Inflammatory macrophage (primary cell): ENCODE results near the gene GIMAP1.

Source experiments
- DNase-seq, 2 donors: peaks; one replicate each; pipeline ENCODE4 v3.0.0-alpha.2; 2020 to 2022

The GIMAP1 gene

GRCh38 chr7:150748376-150748775 lies 32.0 kb downstream of the GIMAP1 start:
- DNase-seq: peak in 1 of 2 donors; percentile 19

- DNase-seq: no peak
Observed at GRCh38 chr7:150751702-150752101, 35.3 kb downstream of the GIMAP1 start.

GRCh38 chr7:150753239-150753638 lies 36.8 kb downstream of the GIMAP1 start:
- peak; percentile 60 to 70 for DNase-seq

- DNase-seq: peak; percentile 19 to 22
Observed at GRCh38 chr7:150753826-150754603, 37.6 kb downstream of the GIMAP1 start.

GRCh38 chr7:150754951-150755350 lies 38.5 kb downstream of the GIMAP1 start:
- peak in 1 of 2 donors; percentile 19 for DNase-seq

GRCh38 chr7:150755473-150756099 lies 39.2 kb downstream of the GIMAP1 start:
- peak; percentile 47 to 73 for DNase-seq

GRCh38 chr7:150756166-150756565 lies 39.8 kb downstream of the GIMAP1 start:
- no peak for DNase-seq

GRCh38 chr7:150756858-150757257 lies 40.4 kb downstream of the GIMAP1 start:
- DNase-seq: peak; percentile 37 to 60

- DNase-seq: no peak
Observed at GRCh38 chr7:150759479-150759878, 43.1 kb downstream of the GIMAP1 start.

GRCh38 chr7:150766334-150766709 lies 49.9 kb downstream of the GIMAP1 start:
- DNase-seq: no peak

- DNase-seq: no peak
Observed at GRCh38 chr7:150769768-150770167, 53.4 kb downstream of the GIMAP1 start.
